Tibial nerve (tissue), 3 donors: ENCODE measurements around the gene LHX1.

ENCODE experiments used
- EP300 ChIP-seq, 2 donors: sonication (generic); formaldehyde crosslinking; IDR thresholded peaks; one replicate each; pipeline ENCODE4 v1.6.1; 2017; ENCODE audit warnings: antibody characterized with exemption in 2 of 2, mild to moderate bottlenecking in 1 of 2
- POLR2A ChIP-seq, 2 donors: fragments of 450-650 bp; IDR thresholded peaks; one replicate each; pipeline ENCODE4 v1.6.1; 2017; ENCODE audit warnings: antibody characterized with exemption in 2 of 2, mild to moderate bottlenecking in 2 of 2, moderate library complexity in 2 of 2

- TF ChIP-seq POLR2A (IDR thresholded peaks at IDR 0.05) (no peak), EP300 (IDR thresholded peaks at IDR 0.05) (no peak)
Measured at GRCh38 chr17:36918211-36918691, 19.0 kb upstream of the LHX1 start.
